ENCODE data around the gene DMPK.

Gene DMPK

DNA sequence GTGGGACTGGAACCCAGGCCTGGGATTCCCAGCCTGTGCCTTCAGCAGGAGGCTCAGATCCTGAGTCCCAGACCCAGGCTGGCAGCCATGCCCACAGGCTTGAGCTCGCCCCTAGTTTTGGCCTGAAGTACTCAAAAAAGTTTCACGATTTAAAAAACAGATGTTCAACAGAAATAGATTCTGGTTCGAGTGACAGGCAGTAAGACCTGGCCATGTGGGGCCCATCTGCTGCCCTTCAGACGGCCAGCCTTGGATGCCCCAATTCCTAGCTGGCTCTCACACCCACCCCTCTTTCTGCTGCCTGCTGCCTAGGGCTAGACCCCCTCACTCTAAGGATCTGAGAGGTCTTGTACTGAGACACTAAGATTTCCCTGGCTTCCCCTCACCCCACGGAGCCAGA lies 2.8 kb upstream of the DMPK start:
- DNase-seq = no peak

DNA sequence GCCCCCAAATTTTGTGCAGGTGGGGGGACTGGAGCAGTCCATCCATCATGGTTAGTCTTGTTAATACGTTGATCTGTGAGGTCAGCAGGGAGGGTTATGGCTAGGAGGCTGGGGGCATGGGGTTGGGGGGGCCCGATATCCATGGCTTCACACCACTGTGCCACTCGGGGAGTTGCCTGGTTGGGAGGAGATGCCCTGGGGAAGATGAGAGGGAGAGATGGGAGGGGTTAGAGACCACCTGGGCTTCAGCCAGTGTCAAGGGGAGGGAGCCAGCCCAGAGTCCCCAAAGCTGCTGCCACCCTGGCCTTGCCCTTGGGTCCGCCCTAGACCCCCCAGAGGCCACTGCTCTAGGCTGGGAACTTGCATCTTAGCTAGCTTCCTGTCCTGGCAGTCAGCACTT lies 1.8 kb upstream of the DMPK start:
- DNase-seq = no peak

- no peak for DNase-seq
Observed at GRCh38 chr19:45782820-45783785, 813 bp upstream of the DMPK start.

GRCh38 chr19:45781214-45782161 lies 802 bp downstream of the DMPK start:
- peak in 1 of 2 experiments; percentile 74 for DNase-seq

DNA sequence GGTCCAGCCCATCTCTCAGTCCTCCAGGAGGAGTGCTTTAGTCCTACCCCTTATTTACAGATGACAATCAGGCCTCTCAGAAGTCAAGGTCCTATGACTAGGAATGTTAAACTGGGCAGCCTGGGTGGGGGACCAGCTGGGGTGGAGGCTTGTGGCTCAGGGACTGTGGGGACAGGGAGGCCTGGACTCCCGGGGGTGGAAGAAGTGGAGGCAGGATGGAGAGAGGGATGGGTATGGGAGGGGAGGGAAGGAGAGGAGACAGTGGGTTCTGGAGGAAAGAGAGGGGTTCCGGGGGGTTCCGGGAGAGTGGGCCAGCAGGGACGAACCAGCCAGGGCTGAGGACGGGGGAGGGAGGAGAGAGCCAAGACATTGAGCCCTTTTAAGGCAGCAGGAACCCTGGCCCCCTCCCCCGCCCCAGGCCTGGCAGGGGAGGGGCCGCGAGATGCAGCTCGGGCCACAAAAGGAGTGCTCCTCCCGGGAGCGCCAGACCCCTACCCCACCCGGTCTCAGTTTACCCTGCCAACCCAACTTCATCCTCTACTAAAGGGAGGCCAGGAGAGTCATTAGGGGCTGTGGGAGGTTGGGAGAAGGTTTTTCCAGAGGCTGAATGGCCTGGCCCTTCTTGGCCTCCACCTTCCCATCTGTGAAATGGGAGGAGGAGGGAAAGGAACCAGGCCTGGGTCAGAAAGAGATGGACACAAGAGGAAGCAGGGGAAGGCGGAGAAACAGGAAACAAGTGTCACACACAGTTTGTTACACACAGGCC lies 1.7 kb downstream of the DMPK start:
- DNase-seq = no peak

DNA sequence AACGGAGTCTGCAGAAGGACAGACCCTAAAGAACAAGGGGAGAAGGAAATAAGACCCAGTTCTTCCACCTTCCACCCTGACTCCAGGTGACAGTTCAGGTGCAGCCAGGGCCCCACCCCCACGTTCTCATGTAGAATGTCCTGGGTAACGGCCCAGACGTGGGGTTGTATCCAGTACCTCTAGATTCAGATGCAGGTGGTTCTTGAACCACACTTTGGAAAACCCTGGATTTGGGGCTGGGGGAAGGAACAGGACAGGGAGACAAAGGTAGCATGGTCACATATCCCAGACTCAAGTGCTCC lies 2.2 kb downstream of the DMPK start:
- DNase-seq = peak in 1 of 2 experiments; percentile 39

DNA sequence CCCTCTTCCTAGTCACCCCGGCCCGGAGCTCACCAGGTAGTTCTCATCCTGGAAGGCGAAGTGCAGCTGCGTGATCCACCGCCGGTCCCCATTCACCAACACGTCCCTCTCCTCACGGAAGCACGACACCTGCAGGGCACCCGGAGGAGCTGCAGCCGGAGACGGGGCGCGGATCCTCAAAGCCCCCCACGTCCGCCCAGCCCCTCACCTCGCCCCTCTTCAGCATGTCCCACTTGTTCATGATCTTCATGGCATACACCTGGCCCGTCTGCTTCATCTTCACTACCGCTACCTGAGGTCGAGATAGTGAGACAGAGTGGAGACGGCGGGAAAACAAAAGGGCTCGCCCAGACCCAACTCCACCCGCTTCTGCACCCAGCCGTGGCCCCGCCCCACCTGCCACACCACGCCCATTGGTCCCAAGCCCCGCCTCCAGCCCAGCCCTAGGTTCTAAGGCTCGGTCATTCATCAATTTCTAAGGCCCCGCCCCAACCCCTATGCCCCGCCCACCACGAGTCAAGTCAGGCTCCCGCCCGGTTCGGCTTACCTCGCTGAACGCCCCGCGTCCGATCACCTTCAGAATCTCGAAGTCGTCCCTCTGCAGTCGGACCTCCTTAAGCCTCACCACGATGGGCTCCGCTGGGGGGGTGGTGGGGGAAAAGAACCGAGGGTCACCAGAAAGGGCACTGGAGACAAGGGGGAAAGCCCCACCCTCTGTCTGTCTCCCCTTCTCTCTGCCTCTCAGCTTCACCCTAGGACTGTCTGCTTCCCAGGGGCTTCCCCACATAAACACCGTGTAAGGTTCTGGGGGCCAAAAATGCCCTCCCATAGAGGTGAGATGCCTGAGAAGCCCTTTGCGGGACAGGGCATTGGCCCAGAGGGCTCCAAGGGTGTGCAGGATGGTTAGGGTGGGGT lies 2.8 kb downstream of the DMPK start:
- peak; percentile 80 to 95 for DNase-seq

DNA sequence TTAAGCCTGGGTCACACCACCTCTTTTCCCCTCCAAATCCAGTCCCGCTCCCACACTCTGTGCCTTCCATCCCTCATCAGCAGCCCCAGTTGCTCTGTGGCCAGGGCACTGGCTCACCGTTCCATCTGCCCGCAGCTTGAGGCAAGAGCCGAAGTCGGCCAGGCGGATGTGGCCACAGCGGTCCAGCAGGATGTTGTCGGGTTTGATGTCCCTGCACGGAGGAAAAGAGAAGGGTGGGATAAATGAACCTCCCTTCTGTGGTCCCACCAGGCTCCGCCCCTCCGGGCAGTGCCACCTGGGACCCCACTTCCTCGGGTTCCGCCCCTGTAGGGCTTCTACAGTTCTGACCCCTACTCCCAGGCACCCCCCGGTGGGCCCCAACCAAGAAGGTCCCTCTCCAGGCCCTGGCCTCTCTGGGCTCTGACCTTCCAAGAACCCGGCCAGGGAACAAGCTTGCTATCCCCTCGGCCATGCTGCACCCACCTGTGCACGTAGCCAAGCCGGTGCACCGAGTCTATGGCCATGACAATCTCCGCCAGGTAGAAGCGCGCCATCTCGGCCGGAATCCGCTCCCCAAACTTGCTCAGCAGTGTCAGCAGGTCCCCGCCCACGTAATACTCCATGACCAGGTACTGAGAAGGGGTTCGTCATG lies 4.2 kb downstream of the DMPK start:
- DNase-seq = no peak

DNA sequence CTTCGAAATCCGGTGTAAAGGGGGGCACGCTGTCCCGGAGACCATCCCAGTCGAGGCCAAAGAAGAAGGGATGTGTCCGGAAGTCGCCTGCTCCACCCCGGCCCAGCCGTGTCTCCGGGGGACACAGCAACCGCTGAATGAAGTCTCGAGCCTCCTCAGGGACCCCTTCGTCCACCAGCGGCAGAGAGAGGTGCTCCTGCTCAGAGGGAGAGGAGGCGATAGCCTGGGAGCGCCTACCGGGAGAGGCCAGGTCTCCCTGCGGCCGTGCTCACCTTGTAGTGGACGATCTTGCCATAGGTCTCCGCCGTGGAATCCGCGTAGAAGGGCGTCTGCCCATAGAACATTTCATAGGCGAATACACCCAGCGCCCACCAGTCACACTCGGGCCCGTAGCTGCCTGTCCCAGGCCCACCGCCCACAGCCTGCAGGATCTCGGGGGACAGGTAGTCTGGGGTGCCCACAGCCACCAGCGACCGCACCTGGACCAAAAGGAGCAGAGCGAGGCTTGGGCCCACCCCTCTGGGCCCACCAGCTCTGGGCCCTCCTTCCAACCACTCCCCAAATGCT lies 4.8 kb downstream of the DMPK start:
- no peak for DNase-seq

- DNase-seq = no peak
Observed at GRCh38 chr19:45774765-45775164, 7.5 kb downstream of the DMPK start.

GRCh38 chr19:45773384-45773783 lies 8.9 kb downstream of the DMPK start:
- no peak for DNase-seq

- no peak for DNase-seq
Observed at GRCh38 chr19:45772912-45773311, 9.4 kb downstream of the DMPK start.

DNA sequence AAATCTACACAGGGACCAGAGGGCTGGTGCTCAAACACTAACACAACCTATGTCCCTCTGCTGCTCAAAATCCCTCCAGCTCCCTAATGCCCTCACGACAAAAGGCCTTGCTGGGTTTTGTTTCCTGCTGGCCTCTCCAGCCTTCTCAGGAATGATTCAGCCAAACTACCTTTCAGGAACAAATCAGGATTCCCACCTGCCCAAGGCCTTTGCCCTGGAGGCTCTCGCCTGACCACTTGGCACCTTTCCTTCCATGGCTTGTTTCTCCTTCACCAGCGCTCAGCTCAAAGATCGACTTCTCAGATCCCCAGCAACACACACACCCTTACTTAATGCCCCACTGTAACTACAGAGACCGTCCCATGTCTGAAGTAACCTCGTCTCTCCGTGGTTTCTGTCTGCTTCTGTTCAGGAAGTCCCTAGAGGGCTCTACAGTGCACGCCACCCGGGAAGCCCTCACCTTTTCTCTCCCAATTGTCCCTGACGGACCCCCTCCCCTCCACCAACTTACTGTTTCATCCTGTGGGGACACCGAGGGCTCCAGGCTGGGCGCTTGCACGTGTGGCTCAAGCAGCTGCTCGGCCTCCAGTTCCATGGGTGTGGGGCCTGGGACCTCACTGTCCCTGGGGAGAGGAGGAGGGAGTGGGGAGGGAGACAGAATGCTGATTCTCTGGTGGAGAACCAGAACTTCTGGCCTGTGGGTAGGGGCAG lies 10.0 kb downstream of the DMPK start:
- no peak for DNase-seq

DNA sequence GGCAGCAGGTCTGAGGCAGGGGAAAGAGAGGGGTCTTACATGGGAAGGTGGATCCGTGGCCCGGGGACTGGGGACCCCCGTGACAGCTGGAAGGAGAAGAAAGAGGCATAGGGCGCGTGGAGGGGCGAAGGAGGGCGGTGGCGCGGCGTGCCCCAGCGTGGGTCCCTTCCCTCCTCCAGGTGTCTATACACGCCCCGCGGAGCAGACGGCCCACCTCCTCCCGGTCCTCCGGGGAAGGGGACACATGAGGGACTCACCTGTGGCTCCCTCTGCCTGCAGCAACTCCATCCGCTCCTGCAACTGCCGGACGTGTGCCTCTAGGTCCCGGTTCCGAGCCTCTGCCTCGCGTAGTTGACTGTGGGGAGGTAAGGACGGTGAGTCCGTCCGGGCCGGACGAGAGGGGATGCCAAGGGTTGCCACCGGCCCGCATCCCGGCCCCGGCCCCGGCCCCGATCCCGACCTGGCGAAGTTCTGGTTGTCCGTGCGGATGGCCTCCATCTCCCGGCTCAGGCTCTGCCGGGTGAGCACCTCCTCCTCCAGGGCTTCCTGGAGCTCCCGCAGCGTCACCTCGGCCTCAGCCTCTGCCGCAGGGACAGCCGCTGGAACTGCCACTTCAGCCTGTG lies 10.9 kb downstream of the DMPK start:
- no peak for DNase-seq

DNA sequence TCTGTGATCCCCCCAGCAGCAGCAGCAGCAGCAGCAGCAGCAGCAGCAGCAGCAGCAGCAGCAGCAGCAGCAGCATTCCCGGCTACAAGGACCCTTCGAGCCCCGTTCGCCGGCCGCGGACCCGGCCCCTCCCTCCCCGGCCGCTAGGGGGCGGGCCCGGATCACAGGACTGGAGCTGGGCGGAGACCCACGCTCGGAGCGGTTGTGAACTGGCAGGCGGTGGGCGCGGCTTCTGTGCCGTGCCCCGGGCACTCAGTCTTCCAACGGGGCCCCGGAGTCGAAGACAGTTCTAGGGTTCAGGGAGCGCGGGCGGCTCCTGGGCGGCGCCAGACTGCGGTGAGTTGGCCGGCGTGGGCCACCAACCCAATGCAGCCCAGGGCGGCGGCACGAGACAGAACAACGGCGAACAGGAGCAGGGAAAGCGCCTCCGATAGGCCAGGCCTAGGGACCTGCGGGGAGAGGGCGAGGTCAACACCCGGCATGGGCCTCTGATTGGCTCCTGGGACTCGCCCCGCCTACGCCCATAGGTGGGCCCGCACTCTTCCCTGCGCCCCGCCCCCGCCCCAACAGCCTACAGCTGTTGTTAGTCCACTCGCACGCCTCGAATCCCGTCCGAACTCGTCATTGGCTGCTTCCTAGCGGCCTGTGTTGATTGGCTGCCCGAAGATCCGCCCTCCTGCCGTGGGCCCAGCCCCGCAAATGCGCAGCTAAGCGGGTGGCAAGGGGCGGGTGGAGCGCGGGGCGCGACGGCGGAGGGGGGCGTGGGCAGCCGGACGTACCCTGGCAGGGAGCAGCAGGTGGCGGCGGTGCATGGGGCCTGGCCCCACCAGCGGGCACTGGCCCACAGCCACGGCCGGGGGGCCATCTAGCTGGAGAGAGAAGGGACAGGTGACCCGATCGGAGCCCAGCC lies 11.8 kb downstream of the DMPK start:
- DNase-seq = peak; percentile 96 to 99

GRCh38 chr19:45769821-45770191 lies 12.5 kb downstream of the DMPK start:
- no peak for DNase-seq

DNA sequence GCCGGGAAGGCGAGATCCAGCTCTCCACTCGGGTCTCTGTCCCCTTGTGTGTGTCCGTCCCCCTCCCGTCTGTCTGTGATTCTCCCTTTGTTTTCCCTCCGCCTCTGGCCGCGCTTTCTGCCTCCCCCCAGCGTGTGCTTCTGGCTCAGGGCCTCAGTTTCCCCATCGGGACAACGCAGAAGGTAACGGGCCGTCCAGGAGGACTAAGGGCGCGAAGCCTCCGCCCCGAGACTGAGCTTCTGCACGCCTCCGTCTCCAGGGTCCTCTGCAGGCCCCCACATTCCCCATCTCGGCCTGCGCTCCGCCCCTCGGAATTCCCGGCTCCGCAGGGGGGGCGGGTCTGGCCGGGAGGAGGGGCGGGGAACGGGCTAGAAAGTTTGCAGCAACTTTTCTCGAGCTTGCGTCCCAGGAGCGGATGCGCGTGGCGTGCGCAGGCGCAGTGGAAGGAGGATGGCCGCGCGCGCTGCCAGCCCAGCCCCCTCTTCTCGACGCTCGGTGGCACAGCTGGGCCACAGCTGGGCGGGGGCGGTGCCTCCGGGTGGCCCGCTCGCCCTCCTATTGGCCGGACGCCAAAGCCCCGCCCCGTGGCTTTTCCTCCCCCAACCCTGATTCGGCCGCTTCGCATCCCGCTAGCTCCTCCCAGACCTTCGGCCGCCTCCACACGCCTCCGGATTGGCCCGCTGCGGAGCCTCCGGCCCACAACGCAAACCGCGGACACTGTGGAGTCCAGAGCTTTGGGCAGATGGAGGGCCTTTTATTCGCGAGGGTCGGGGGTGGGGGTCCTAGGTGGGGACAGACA lies 13.1 kb downstream of the DMPK start, which contains the start of gene SIX5:
Gene SIX5 (minus strand): TSS at position 269 of the 799 bp plus-strand sequence. CDS start 408 bp downstream, outside the sequence.
- peak; percentile 78 to 98 for DNase-seq

GRCh38 chr19:45768655-45768983 lies 13.7 kb downstream of the DMPK start:
- DNase-seq = peak in 1 of 2 experiments; percentile 64

All from NCI-H526 (cell line).